Aorta (tissue), 5 donors: ENCODE results near the gene BIRC5. TPM values are rescaled to one million over a fixed set of nuclear protein-coding genes. Genes with fewer than 3 reads are reported as not detected.
"Not testable (repeated sequence)": the region's sequence is repeated elsewhere in the genome, so short reads cannot be mapped to it uniquely, and the experiment has no call there.

Experiments used
- ATAC-seq: fragments of 200-7000 bp; cut with Tn5 transposase; one replicate; pipeline ENCODE4 v1.9.1; 2022; ENCODE audit warnings: moderate library complexity; ENCODE audit not compliant: low FRiP score
- DNase-seq, 2 donors: peaks; one replicate each; pipeline ENCODE4 v3.0.0-alpha.2; 2020
- H3K27ac ChIP-seq, 2 donors: one replicate each; pipeline ENCODE4 v1.5.1; 2013; ENCODE audit warnings: low read length in 2 of 2, mild to moderate bottlenecking in 2 of 2, moderate library complexity in 2 of 2, control low read depth in 1 of 2, inconsistent platforms in 1 of 2, low read depth in 1 of 2
- H3K27me3 ChIP-seq, 2 donors: one replicate each; pipeline ENCODE4 v1.6.1; 2013; ENCODE audit warnings: control low read depth in 1 of 2, low read length in 1 of 2, mild to moderate bottlenecking in 1 of 2, moderate library complexity in 1 of 2; ENCODE audit not compliant: insufficient read depth in 2 of 2, control insufficient read depth in 1 of 2
- H3K36me3 ChIP-seq, 2 donors: one replicate each; pipeline ENCODE4 v1.6.1; 2013; ENCODE audit warnings: control low read depth in 1 of 2, low read length in 1 of 2, mild to moderate bottlenecking in 1 of 2; ENCODE audit not compliant: insufficient read depth in 2 of 2, control insufficient read depth in 1 of 2
- H3K4me1 ChIP-seq, 2 donors: one replicate each; pipeline ENCODE4 v1.6.1; 2013; ENCODE audit warnings: low read length in 2 of 2, control low read depth in 1 of 2, mild to moderate bottlenecking in 1 of 2, moderate library complexity in 1 of 2; ENCODE audit not compliant: insufficient read depth in 2 of 2, control insufficient read depth in 1 of 2
- H3K4me3 ChIP-seq, 2 donors: one replicate each; pipeline ENCODE4 v1.5.1; 2013; ENCODE audit warnings: low read length in 2 of 2, control low read depth in 1 of 2, mild to moderate bottlenecking in 1 of 2
- H3K9me3 ChIP-seq: one replicate; pipeline ENCODE4 v1.6.1; 2013; ENCODE audit warnings: mild to moderate bottlenecking, low read length; ENCODE audit not compliant: control insufficient read depth
- WGBS, 2 donors: extraction: QIAGEN DNeasy Blood & Tissue Kit; methylation state at CpG; one replicate each; pipeline ENCODE4 v1.1.7; 2013; 5-methylcytosine and 5-hydroxymethylcytosine counted together
- intact Hi-C, 2 donors: fragments of 100-400 bp; cut with DNase I; formaldehyde crosslinking; loops; one replicate each; pipeline versions ENCODE4 v1.14.2 to v1.15.0; 2022
- long read RNA-seq, 2 donors: library from polyadenylated mRNA; unstranded; transcript quantifications; one replicate each; pipeline ENCODE4 v2.0.0, GENCODE V29; 2020 to 2021
- polyA plus RNA-seq, 2 donors: library from polyadenylated mRNA; stranded (reverse); fragments of 200-250 nt; gene quantifications; one replicate each; pipeline ENCODE4 v1.2.3, GENCODE V29; 2013
- total RNA-seq, 2 donors: library from RNA; stranded (reverse); fragmentation: NEBNext Ultra II Directional; extraction: Animal tissue kit (Norgen Biotek cat#: 25700); gene quantifications; one replicate each; pipeline ENCODE4 v1.2.1, GENCODE V29; 2021
- donor health status: healthy with polysubstance abuse.
- donor health status: Bipolar disorder and iron deficiency.
- donor health status: DM: no; HTN: no; CAD: no.
- donor health status: DM: no; HTN: no; CAD: no.
- donor health status: DM: yes; HTN: yes; CAD: no.

Gene BIRC5
- total RNA-seq (1 to 10 TPM in 1 of 2 donors, under 1 TPM in 1; 0.65 to 2.8 TPM), polyA plus RNA-seq (1 to 10 TPM in 1 of 2 donors, under 1 TPM in 1; 0.10 to 3.4 TPM)
- long read RNA-seq, donor 1, transcript BIRC5-202 (4 exons, 2,630 nt) = major isoform, 7 of 8 reads
- long read RNA-seq, donor 1, partial matches to known transcripts = 0 of 8 reads
- long read RNA-seq, donor 1, other reads (novel, unspliced or antisense) = 0 of 8 reads
- long read RNA-seq, donor 2, partial matches to known transcripts = 1 of 2 reads
- long read RNA-seq, donor 2, other reads (novel, unspliced or antisense) = 0 of 2 reads

- WGBS, 2 donors = 0 to 1% methylated on average over 49 to 60 of the region's 60 CpGs
- H3K27ac ChIP-seq = no peak within 1 kb of the TSS
- no peaks in the 10 kb centered on the region for H3K4me1 ChIP-seq
- DNase-seq = peak; percentile 92 to 96
- H3K27me3 ChIP-seq = no peaks in the 10 kb centered on the region
- intact Hi-C loops = no loop called here
- no peaks in the 10 kb centered on the region for H3K9me3 ChIP-seq
- H3K4me3 ChIP-seq = no peak within 1 kb of the TSS
- no peaks in the 10 kb centered on the region for H3K36me3 ChIP-seq
- ATAC-seq = peak; percentile 98
These were observed at the start of gene BIRC5 for GRCh38 chr17:78214016-78214705. Gene BIRC5 (plus strand): TSS chr17:78214253. CDS start chr17:78214317, 64 bp downstream.

GRCh38 chr17:78164748-78165607 lies 49.1 kb upstream of the BIRC5 start:
- Histone ChIP-seq H3K36me3 (no peaks in the 10 kb centered on the region), H3K4me1 (no peaks in the 10 kb centered on the region), H3K27ac (no peak overlapping the region), H3K27me3 (no peaks in the 10 kb centered on the region), H3K4me3 (no peak overlapping the region), H3K9me3 (no peaks in the 10 kb centered on the region)
- DNase-seq (no peak), ATAC-seq (no peak)
- intact Hi-C loops = no loop called here
- WGBS, 2 donors = 87 to 93% methylated on average over 15 to 16 of the region's 16 CpGs

GRCh38 chr17:78166416-78166815 lies 47.6 kb upstream of the BIRC5 start:
- 70 to 73% methylated on average over 6 of the region's 6 CpGs for WGBS, 2 donors

GRCh38 chr17:78168242-78168902 lies 45.7 kb upstream of the BIRC5 start, which contains the start of gene SYNGR2:
Gene SYNGR2 (plus strand): TSS chr17:78168581. CDS start chr17:78168617, 36 bp downstream.
- H3K27me3 ChIP-seq = no peaks in the 10 kb centered on the region
- ATAC-seq = peak; percentile 81
- H3K36me3 ChIP-seq = no peaks in the 10 kb centered on the region
- peak within 1 kb of the TSS; percentile 76 to 84 for H3K4me3 ChIP-seq
- intact Hi-C loops = no loop called here
- no peaks in the 10 kb centered on the region for H3K9me3 ChIP-seq
- peak within 1 kb of the TSS; percentile 70 to 84 for H3K27ac ChIP-seq
- DNase-seq = peak; percentile 91 to 94
- no peaks in the 10 kb centered on the region for H3K4me1 ChIP-seq
- 0 to 1% methylated on average over 67 to 84 of the region's 84 CpGs for WGBS, 2 donors

More at GRCh38 chr17:78166416-78166815, 47.6 kb upstream of the BIRC5 start:
- no peak for DNase-seq
- Histone ChIP-seq H3K4me1 (no peaks in the 10 kb centered on the region), H3K9me3 (no peaks in the 10 kb centered on the region), H3K4me3 (no peak overlapping the region), H3K36me3 (no peaks in the 10 kb centered on the region), H3K27ac (no peak overlapping the region), H3K27me3 (no peaks in the 10 kb centered on the region)
- intact Hi-C loops = no loop called here
- ATAC-seq = no peak

GRCh38 chr17:78168903-78169793 lies 44.9 kb upstream of the BIRC5 start:
- Histone ChIP-seq H3K4me1 (no peaks in the 10 kb centered on the region), H3K4me3 (peak overlapping the region; percentile 76 to 84), H3K36me3 (no peaks in the 10 kb centered on the region), H3K27me3 (no peaks in the 10 kb centered on the region), H3K9me3 (no peaks in the 10 kb centered on the region), H3K27ac (peak overlapping the region; percentile 58 to 84)
- intact Hi-C loops = no loop called here
- peak; percentile 79 to 86 for DNase-seq
- no peak for ATAC-seq
- WGBS, 2 donors = 4 to 11% methylated on average over 17 to 38 of the region's 38 CpGs

GRCh38 chr17:78170692-78171590 lies 43.1 kb upstream of the BIRC5 start:
- Histone ChIP-seq H3K9me3 (no peaks in the 10 kb centered on the region), H3K36me3 (no peaks in the 10 kb centered on the region), H3K27ac (no peak overlapping the region), H3K4me1 (no peaks in the 10 kb centered on the region), H3K27me3 (no peaks in the 10 kb centered on the region), H3K4me3 (no peak overlapping the region)
- WGBS, 2 donors = 88 to 89% methylated on average over 31 of the region's 31 CpGs
- no peak for DNase-seq
- ATAC-seq = no peak
- intact Hi-C loops = loop anchor here in 1 of 2 donors (5.0 kb wide), 1 partner anchor 59 kb away; no protein-coding TSS in a partner anchor

GRCh38 chr17:78171591-78172248 lies 42.3 kb upstream of the BIRC5 start:
- not testable (repeated sequence) for DNase-seq, H3K36me3 ChIP-seq, H3K27me3 ChIP-seq, H3K27ac ChIP-seq, H3K4me1 ChIP-seq, H3K4me3 ChIP-seq, H3K9me3 ChIP-seq, ATAC-seq
- 81 to 89% methylated on average over 16 to 19 of the region's 19 CpGs for WGBS, 2 donors
- intact Hi-C loops = loop anchor here in 1 of 2 donors (5.0 kb wide), 1 partner anchor 59 kb away; no protein-coding TSS in a partner anchor
